ENCODE data around the gene KCNIP4.

Gene KCNIP4

GRCh38 chr4:21155367-21155766, 793.2 kb downstream of the KCNIP4 start:
- no peak overlapping the region for H3K4me3 ChIP-seq (ENCODE audit: control insufficient read depth, low read depth, low read length)
- TF ChIP-seq, protein P1, sequence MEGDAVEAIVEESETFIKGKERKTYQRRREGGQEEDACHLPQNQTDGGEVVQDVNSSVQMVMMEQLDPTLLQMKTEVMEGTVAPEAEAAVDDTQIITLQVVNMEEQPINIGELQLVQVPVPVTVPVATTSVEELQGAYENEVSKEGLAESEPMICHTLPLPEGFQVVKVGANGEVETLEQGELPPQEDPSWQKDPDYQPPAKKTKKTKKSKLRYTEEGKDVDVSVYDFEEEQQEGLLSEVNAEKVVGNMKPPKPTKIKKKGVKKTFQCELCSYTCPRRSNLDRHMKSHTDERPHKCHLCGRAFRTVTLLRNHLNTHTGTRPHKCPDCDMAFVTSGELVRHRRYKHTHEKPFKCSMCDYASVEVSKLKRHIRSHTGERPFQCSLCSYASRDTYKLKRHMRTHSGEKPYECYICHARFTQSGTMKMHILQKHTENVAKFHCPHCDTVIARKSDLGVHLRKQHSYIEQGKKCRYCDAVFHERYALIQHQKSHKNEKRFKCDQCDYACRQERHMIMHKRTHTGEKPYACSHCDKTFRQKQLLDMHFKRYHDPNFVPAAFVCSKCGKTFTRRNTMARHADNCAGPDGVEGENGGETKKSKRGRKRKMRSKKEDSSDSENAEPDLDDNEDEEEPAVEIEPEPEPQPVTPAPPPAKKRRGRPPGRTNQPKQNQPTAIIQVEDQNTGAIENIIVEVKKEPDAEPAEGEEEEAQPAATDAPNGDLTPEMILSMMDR (IDR thresholded peaks at IDR 0.05; ENCODE audit: control insufficient read depth, insufficient read depth, low read depth, low read length, missing control alignments) = no peak
- no peak for DNase-seq (ENCODE audit: low read depth)

DNA sequence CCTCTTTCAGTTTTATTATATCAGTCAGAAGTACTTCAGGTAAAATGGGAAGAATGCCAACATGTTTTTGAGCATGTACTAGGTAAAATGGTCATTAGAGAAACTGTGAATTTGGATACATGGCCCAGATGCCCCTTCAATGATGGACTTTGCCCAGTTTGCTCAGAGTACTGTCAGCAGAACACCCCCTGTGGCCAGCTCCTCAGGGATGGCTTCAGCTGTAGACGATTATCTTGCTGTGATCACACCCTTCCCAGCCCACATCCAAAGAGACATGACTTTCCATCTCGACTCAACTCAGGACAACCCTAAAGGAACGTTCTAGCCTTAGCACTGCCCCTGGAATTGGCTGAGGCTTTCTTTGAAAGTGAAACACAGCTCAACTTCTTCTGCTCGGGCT, 809.2 kb downstream of the KCNIP4 start:
- TF ChIP-seq, protein P1 (IDR thresholded peaks at IDR 0.05; ENCODE audit: control insufficient read depth, insufficient read depth, low read depth, low read length, missing control alignments) = no peak
- H3K4me3 ChIP-seq (ENCODE audit: control insufficient read depth, low read depth, low read length) = no peak overlapping the region
- DNase-seq (ENCODE audit: low read depth) = no peak

DNA sequence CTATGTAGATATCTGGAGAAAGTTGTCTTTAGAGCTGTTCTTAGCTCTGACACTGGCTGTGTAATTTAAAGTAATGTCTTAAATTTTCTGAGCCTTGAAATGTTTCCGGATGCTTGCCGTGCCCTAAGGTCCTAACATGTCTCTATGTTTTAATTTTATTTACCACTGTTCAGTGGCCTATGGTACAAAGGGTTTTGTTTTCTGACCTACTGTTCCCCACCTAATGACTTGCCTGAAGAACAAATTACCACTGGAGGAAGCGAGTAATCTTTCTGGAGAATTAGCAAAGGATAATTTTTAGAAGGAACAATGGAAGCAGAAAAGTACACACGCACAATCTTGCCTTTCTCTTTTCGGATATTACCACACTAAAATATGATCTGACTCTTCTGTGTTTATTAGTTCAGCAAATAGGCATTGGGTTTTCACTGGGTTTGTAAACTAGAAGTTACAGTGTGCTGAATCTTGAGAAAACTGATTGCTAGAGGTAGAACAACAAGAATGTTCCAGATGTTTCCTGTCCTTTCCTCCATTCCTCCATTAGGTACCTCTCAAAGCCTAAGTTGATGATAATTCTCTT, 812.4 kb downstream of the KCNIP4 start:
- H3K4me3 ChIP-seq (ENCODE audit: control insufficient read depth, low read depth, low read length) = no peak overlapping the region
- DNase-seq (ENCODE audit: low read depth) = no peak
- TF ChIP-seq, protein P1 (IDR thresholded peaks at IDR 0.05; ENCODE audit: control insufficient read depth, insufficient read depth, low read depth, low read length, missing control alignments) = no peak

DNA sequence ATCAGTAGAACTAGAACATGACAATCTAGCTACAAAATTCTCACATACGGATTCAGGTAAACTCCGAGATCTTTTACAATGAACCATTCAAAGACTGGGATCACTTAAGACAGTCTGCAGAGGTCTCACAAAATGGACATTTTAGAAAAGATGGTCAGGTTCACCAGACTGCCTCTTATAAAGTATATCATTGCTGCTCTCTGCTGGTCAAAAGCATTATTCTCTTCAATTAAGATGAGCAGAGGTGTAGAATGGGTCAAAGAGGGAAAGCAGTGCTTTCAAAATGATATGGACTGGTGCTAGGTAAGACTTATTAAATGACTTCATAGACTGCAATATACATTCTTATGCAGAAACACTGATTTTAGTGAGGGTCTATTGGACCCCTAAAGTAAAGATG, 813.6 kb downstream of the KCNIP4 start:
- no peak for DNase-seq (ENCODE audit: low read depth)
- TF ChIP-seq, protein P1 (IDR thresholded peaks at IDR 0.05; ENCODE audit: control insufficient read depth, insufficient read depth, low read depth, low read length, missing control alignments) = no peak
- no peak overlapping the region for H3K4me3 ChIP-seq (ENCODE audit: control insufficient read depth, low read depth, low read length)

GRCh38 chr4:21130606-21131005, 818.0 kb downstream of the KCNIP4 start:
- TF ChIP-seq, protein P1 (IDR thresholded peaks at IDR 0.05; ENCODE audit: control insufficient read depth, insufficient read depth, low read depth, low read length, missing control alignments) = no peak
- H3K4me3 ChIP-seq (ENCODE audit: control insufficient read depth, low read depth, low read length) = no peak overlapping the region
- DNase-seq (ENCODE audit: low read depth) = no peak

DNA sequence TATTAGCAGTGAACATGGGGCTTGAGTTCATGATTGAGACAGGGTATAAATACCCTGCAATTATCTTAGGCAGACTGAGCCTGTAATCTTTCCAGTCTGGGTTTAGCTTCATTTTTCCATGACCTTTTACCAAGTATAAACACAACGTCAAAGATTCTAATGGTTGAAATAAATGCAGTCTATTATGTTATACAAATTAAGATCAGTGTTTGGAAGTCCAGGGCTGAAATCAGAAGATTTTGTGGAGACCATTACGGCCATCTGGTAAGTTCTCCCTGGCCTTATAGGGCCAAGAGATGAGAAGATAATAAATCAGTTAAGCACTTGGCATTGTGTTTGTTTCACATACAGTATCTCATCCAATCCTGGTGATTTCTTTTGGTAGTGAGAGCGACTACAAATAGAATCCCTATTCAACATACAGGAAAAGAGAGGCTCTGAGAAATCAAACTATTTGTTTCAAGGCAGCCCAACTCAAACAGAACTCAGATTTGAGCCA, 822.5 kb downstream of the KCNIP4 start:
- no peak overlapping the region for H3K4me3 ChIP-seq (ENCODE audit: control insufficient read depth, low read depth, low read length)
- TF ChIP-seq, protein P1 (IDR thresholded peaks at IDR 0.05; ENCODE audit: control insufficient read depth, insufficient read depth, low read depth, low read length, missing control alignments) = no peak
- no peak for DNase-seq (ENCODE audit: low read depth)

Measured in AG09309 (cell line).